Mammary epithelial cell (primary cell): ENCODE results near the gene UPK1A.

Experiments used
- EZH2 ChIP-seq: IDR thresholded peaks from 2 replicates; pipeline ENCODE4 v1.6.1; 2012; ENCODE audit warnings: low read length, inconsistent platforms, borderline replicate concordance
- TF ChIP-seq, protein P1 (sequence below), 2 donors: IDR thresholded peaks in 1 of 2; conservative IDR thresholded peaks in 1 of 2; 2 replicates each; pipeline ENCODE4 v1.5.1; 2011 to 2012; ENCODE audit warnings: inconsistent platforms in 2 of 2, low read length in 2 of 2, mild to moderate bottlenecking in 2 of 2, control low read depth in 1 of 2, low read depth in 1 of 2; ENCODE audit not compliant: insufficient read depth in 1 of 2; ENCODE audit errors: extremely low read depth in 1 of 2

DNA sequence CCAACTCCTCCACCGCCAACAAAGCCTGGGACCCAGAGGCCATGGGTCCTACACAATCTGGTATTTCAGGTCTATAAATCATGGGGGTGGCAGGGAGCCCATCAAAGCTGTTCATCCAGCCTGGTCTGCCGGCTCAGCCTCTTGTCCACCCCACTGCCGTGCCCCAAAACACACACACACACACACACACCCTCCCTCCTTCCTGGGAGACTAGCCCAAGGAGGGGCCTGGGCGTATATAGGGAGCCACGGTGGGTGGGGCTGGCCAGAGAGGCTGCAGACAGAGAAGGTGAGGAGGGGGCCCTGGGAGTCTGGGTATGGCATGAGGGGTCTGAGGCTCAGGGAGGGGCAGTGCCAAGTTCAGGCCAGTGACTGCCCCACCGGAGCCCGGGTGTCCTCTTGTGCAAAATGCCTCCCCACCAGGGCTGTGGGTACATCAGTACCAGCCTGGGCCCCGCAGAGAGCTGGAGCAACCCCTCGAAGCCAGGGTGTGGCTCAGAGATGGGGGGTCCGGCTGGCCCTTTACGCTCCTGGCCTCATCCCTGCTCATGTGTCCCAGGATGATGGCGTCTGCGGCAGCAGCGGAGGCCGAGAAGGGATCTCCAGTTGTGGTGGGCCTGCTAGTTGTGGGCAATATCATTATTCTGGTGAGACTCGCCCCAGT is at the start of gene UPK1A:
- TF ChIP-seq, protein P1, sequence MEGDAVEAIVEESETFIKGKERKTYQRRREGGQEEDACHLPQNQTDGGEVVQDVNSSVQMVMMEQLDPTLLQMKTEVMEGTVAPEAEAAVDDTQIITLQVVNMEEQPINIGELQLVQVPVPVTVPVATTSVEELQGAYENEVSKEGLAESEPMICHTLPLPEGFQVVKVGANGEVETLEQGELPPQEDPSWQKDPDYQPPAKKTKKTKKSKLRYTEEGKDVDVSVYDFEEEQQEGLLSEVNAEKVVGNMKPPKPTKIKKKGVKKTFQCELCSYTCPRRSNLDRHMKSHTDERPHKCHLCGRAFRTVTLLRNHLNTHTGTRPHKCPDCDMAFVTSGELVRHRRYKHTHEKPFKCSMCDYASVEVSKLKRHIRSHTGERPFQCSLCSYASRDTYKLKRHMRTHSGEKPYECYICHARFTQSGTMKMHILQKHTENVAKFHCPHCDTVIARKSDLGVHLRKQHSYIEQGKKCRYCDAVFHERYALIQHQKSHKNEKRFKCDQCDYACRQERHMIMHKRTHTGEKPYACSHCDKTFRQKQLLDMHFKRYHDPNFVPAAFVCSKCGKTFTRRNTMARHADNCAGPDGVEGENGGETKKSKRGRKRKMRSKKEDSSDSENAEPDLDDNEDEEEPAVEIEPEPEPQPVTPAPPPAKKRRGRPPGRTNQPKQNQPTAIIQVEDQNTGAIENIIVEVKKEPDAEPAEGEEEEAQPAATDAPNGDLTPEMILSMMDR (conservative IDR thresholded peaks at IDR 0.05 in 1 of 2, IDR thresholded peaks at IDR 0.05 in 1 of 2; ENCODE audit: extremely low read depth in 1 of 2, insufficient read depth in 1 of 2, low read depth in 1 of 2, low read length in 2 of 2): no peak
- no peak for TF ChIP-seq EZH2
